ENCODE data around the gene KIR3DL2. TPM values are rescaled to one million over a fixed set of nuclear protein-coding genes. Genes with fewer than 3 reads are reported as not detected.
"Not testable (repeated sequence)": the region's sequence is repeated elsewhere in the genome, so short reads cannot be mapped to it uniquely, and the experiment has no call there.

KIR3DL2 gene
- total and polyA plus RNA-seq, 10 donors, result 0.13 to 2.7 (median 0.80) TPM

DNA sequence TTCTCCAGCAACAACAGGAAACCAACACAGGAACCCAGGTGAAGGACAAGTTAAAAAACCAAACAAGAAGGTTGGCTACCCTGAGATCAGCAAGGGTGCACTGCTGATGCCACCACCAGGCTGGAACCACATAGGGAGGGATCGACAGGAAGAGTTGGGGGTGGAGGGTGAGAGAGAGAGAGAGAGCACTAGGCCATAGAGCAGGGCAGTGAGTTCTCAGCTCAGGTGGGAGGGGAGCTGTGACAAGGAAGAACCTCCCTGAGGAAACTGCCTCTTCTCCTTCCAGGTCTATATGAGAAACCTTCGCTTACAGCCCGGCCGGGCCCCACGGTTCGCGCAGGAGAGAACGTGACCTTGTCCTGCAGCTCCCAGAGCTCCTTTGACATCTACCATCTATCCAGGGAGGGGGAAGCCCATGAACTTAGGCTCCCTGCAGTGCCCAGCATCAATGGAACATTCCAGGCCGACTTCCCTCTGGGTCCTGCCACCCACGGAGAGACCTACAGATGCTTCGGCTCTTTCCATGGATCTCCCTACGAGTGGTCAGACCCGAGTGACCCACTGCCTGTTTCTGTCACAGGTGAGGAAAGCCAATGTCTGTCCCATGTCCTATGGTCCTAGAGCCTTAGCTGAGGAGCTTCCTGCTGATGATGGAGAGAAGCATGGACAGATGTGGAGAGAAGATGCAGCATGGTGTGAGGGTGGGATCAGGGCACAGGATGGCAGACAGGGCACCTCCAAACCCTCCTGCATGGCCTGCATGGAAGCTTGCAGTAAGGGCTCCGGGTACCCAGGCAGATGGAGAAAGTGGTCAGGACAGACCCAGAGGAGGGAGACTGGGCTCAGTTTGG, 44.4 kb upstream of the KIR3DL2 start:
- Histone ChIP-seq H3K27me3 (replicated peaks in 1 of 7) (peaks cover 0 to 12% (median 0%) of the 10 kb centered on the region in 7 donors), H3K9me3 (no peaks in the 10 kb centered on the region), H3K36me3 (no peaks in the 10 kb centered on the region), H3K4me3 (no peak overlapping the region), H3K27ac (no peak overlapping the region), H3K4me1 (no peaks in the 10 kb centered on the region)
- TF ChIP-seq POLR2AphosphoS5 (IDR thresholded peaks at IDR 0.05) (no peak), POLR2A (IDR thresholded peaks at IDR 0.05) (no peak)
- TF ChIP-seq, protein P1, sequence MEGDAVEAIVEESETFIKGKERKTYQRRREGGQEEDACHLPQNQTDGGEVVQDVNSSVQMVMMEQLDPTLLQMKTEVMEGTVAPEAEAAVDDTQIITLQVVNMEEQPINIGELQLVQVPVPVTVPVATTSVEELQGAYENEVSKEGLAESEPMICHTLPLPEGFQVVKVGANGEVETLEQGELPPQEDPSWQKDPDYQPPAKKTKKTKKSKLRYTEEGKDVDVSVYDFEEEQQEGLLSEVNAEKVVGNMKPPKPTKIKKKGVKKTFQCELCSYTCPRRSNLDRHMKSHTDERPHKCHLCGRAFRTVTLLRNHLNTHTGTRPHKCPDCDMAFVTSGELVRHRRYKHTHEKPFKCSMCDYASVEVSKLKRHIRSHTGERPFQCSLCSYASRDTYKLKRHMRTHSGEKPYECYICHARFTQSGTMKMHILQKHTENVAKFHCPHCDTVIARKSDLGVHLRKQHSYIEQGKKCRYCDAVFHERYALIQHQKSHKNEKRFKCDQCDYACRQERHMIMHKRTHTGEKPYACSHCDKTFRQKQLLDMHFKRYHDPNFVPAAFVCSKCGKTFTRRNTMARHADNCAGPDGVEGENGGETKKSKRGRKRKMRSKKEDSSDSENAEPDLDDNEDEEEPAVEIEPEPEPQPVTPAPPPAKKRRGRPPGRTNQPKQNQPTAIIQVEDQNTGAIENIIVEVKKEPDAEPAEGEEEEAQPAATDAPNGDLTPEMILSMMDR (IDR thresholded peaks at IDR 0.05 in 8 of 11, conservative IDR thresholded peaks at IDR 0.05 in 3 of 11), result no peak
- intact Hi-C loops (cut with DNase I; ENCODE audit: low total_unique reads), result no loop called here
- DNase-seq, result no peak
- 79 to 89% (median 86%) methylated on average over 10 to 14 of the region's 14 CpGs for WGBS, 5 donors

DNA sequence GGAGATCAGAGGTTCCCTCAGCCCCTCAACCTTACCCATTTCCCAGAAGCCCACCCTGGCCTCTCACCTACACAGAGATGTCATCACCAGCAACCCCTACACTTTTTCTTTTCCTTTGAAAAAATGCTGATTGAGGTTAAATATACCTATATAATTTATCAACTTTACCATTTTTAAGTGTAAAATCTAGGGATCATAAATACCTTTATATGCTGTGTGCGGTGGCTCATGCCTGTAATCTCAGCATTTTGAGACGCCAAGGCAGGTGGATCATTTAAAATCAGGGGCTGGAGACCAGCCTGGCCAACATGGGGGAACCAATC, 43.8 kb upstream of the KIR3DL2 start:
- no peak overlapping the region for H3K4me3 ChIP-seq
- peaks cover 0 to 5% (median 0%) of the 10 kb centered on the region in 8 donors for H3K9me3 ChIP-seq
- no peak for DNase-seq
- H3K4me1 ChIP-seq, result no peaks in the 10 kb centered on the region
- 72 to 87% (median 78%) methylated on average over 2 of the region's 2 CpGs for WGBS, 5 donors
- peaks cover 0 to 12% (median 0%) of the 10 kb centered on the region in 7 donors for H3K27me3 ChIP-seq (replicated peaks in 1 of 7)
- TF ChIP-seq POLR2AphosphoS5 (IDR thresholded peaks at IDR 0.05) (no peak), POLR2A (IDR thresholded peaks at IDR 0.05) (no peak)
- TF ChIP-seq, protein P1 (IDR thresholded peaks at IDR 0.05 in 8 of 11, conservative IDR thresholded peaks at IDR 0.05 in 3 of 11), result no peak
- H3K27ac ChIP-seq, result no peak overlapping the region
- intact Hi-C loops (cut with DNase I; ENCODE audit: low total_unique reads), result no loop called here
- H3K36me3 ChIP-seq, result no peaks in the 10 kb centered on the region

DNA sequence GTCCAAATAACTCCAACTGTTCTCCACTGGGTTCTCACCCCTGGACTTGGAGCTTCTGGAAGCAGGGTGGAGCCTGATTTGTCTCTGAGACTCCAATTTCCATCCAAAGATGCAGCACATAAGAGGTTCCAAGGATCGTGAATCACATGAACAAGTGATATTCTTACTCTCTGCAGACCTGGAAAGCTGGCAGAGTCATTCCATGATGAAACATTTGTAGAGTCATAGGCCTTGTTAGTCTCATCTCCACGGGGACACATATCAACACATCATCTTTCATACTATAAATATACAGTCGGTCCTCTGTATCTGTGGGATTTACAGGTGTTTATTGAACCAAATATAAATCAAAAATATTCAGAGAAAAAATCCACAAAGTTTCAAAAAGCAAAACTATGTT, 35.7 kb upstream of the KIR3DL2 start:
- H3K27ac ChIP-seq; H3K4me3 ChIP-seq; H3K4me1 ChIP-seq; H3K36me3 ChIP-seq; DNase-seq; intact Hi-C loops (cut with DNase I; ENCODE audit: low total_unique reads): not testable (repeated sequence)
- peaks cover 0 to 19% (median 9%) of the 10 kb centered on the region in 8 donors for H3K9me3 ChIP-seq
- peaks cover 0 to 13% (median 0%) of the 10 kb centered on the region in 7 donors for H3K27me3 ChIP-seq (replicated peaks in 1 of 7)
- WGBS, 5 donors, result 62 to 75% (median 70%) methylated on average over 3 of the region's 3 CpGs

DNA sequence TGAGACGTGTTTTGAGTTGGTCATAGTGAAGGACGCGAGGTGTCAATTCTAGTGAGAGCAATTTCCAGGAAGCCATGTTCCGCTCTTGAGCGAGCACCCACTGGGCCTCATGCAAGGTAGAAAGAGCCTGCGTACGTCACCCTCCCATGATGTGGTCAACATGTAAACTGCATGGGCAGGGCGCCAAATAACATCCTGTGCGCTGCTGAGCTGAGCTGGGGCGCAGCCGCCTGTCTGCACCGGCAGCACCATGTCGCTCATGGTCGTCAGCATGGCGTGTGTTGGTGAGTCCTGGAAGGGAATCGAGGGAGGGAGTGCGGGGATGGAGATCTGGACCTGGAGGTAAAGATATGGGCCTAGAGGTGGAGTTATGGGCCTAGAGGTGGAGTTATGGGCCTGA, 34.0 kb upstream of the KIR3DL2 start, which contains the start of gene KIR3DL1:
KIR3DL1 (plus strand) TSS at position 218 of the 400 bp plus-strand sequence.
- Histone ChIP-seq H3K4me3 (peak within 1 kb of the TSS in 1 of 8 donors; percentile 7), H3K27me3 (replicated peaks in 1 of 7) (peaks cover 0 to 11% (median 0%) of the 10 kb centered on the region in 7 donors), H3K9me3 (peaks cover 0 to 17% (median 9%) of the 10 kb centered on the region in 8 donors), H3K27ac (peak within 1 kb of the TSS in 1 of 8 donors; percentile 17)
- 83 to 96% (median 86%) methylated on average over 14 to 17 of the region's 17 CpGs for WGBS, 5 donors
- H3K4me1 ChIP-seq; DNase-seq; H3K36me3 ChIP-seq; intact Hi-C loops (cut with DNase I; ENCODE audit: low total_unique reads): not testable (repeated sequence)
